LNCAP (cell line): ENCODE measurements around the gene S100A2.

Source experiments
- TF ChIP-seq, protein P1 (sequence below): fragments of 450-650 bp; IDR thresholded peaks from 2 replicates; pipeline ENCODE4 v1.5.1; 2017; ENCODE audit warnings: mild to moderate bottlenecking

Gene S100A2

DNA sequence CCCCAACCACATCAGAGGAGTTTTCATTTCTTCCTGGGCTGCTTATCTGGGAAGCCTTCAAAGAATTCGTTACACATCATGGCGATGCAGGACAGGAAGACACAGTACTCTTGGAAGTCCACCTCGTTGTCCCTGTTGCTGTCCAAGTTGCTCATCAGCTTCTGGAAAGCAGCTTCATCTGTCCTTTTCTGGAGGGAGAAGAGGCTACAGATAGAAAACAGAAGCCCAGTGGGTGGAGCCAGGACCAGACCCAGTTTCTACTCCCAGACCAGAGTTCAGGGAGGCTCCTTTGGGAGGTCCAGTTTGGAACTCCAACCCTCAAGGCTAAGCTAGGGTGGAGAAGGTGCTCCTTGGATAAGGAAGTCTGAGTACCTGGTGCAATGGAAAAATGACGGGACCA lies 21.9 kb downstream of the S100A2 start:
- TF ChIP-seq, protein P1, sequence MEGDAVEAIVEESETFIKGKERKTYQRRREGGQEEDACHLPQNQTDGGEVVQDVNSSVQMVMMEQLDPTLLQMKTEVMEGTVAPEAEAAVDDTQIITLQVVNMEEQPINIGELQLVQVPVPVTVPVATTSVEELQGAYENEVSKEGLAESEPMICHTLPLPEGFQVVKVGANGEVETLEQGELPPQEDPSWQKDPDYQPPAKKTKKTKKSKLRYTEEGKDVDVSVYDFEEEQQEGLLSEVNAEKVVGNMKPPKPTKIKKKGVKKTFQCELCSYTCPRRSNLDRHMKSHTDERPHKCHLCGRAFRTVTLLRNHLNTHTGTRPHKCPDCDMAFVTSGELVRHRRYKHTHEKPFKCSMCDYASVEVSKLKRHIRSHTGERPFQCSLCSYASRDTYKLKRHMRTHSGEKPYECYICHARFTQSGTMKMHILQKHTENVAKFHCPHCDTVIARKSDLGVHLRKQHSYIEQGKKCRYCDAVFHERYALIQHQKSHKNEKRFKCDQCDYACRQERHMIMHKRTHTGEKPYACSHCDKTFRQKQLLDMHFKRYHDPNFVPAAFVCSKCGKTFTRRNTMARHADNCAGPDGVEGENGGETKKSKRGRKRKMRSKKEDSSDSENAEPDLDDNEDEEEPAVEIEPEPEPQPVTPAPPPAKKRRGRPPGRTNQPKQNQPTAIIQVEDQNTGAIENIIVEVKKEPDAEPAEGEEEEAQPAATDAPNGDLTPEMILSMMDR: no peak

DNA sequence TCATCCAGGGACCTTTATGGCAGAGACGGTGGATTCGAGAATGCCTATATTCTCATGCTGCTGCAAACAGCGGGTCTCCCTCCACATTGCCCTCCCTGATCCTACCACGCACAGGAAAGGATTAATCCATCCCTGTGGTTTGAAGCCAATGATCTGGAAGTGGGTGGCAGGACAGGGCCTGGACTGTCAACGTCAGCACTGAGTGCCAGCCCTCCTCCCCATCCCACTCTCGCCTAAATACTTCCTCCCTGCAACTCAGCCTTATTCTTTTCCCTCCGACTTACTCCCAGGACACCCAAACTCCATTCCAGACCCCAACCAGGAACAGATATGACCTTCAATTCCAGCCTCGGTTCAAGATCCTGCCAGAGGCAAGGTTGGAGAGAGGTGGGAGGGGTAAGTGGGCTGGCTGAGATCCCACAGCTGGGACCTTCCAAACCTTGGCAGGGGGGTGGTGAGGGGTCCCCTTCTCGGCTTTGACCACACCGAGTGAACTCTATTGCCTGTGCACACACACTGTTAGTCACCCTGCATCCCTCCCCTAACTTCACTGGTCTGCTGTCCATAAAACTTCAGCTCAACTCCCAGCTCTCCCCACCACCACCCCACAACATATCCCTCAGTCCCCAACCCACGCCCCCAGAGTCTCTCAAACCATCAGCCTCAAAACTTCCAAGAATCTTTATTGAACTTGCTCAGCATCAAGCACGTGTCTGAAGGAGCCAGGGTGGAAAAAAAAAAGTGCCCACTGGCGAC lies 22.5 kb downstream of the S100A2 start:
- TF ChIP-seq, protein P1: no peak

DNA sequence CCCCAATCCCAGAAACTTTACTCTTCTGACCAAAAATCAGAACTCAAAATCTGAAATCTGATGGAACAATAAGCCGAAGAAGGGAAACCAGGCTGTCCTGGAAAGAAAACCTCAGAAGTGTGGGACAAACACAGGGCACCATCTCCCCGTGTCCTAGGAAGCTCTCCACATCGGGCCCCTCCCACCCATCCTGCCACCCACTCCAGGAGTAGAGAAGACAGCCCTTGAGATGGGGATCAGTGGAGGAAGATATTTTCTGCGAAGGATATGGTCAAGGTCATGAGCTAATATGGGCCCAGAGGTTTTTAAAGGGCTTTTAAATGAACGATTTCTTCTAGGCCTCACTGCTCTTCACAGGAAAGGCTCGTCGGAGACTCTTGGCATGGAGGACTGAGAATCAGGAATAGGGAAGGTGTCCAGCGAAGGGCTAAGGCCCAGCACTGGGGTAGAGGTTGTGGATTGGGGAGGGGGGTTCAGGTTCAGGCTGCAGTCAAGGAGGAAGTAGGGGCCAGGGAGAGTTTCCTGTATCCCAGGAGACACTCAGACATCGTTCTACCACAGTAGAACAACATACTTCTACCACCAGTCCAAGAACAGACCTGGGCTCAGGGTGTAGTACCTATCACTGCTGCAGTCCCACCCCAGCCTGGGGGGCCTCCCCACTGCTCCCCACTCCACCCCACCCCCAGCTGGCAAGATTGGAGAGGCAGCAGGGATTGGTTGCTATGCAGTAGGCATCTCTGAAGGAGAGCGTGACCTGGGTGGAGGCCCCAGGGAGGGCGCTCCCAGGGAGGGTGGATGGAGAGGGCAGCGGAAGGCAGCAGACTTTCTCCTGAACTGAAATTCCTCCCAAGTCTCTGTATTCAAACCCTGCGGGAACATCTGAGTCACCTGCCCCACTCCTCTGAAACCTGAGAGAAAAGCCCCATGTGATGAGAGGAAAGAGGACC lies 23.7 kb downstream of the S100A2 start:
- TF ChIP-seq, protein P1: no peak

DNA sequence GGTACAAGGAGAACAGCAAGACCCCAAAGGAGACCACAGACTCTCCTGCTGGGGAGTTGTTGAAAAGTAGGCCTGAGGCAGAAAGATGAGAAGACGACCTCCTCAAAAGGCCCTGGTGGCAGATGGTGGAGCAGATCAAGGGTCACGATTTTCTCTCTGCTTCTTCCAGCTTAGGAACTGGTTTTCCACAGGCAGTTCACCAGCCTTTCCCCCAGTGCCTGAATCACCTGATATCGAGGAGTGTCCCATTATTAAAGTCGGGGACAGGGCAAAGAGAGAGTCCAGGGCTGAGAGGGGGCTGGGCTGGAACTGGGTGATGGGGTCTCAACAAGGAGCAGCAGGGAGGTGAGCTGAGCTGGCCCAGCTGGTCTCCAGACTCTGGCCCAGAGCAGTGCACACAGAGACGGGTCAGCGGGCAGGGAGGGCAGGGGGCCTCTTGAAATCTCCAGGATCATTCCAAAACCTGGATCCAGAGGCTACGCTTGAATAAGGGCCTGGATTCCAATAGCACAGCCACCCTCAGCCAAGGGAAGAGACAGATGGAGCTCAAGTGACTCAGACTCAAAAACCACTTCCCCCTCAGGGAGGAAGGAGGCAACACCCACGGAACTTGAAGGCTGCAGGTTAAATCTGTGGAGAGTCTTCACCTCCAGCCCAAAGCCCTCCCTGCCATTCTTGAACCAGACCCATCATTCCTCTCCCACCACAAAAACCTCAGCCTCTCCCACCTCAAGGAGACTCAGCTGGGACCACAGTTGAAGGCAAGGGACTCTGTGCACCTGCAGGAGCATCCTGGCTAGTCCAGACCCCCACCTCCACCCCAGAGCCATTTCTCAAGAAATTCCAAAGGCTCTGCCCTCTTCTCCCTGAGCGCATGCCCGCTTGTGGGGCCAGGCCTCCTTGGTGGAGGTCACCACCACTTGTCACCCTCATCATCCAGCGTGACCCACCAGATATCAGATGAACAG lies 25.0 kb downstream of the S100A2 start, which contains the start of gene S100A5:
TSS of gene S100A5 (minus strand) at position 541 of the 968 bp plus-strand sequence. CDS start 743 bp downstream, outside the sequence.
- TF ChIP-seq, protein P1: no peak

DNA sequence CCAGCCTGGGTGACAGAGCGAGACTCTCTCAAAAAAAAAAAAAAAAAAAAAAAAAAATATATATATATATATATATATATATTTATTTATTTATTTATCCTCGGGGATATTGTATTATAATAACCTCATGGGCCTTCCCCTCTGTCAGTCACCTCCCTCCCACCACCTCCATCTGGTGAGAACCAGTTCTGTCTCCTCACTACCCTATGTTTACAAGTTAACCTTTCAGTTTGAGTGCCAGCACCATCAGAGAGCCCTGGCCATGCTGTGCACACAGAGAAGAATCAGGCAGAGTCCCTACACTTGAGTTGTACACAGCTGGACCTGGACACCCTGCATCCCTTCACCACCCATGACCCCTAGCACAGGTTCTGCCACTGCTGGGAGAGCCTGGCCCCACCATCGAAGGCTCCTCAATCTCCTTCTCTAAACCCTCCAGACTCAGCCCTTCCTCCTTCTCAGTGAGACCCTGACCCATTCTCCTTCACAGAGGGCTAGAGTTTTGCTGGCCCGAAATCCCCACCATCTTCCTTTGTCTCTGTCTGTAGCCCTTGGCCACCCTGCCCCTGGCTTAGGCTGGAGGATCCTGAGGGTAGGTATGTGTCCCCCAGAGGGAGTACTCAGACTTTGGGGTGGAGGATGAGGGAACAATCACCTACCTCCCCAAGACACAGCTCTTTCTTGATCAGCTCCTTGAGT lies 26.1 kb downstream of the S100A2 start:
- TF ChIP-seq, protein P1: no peak

DNA sequence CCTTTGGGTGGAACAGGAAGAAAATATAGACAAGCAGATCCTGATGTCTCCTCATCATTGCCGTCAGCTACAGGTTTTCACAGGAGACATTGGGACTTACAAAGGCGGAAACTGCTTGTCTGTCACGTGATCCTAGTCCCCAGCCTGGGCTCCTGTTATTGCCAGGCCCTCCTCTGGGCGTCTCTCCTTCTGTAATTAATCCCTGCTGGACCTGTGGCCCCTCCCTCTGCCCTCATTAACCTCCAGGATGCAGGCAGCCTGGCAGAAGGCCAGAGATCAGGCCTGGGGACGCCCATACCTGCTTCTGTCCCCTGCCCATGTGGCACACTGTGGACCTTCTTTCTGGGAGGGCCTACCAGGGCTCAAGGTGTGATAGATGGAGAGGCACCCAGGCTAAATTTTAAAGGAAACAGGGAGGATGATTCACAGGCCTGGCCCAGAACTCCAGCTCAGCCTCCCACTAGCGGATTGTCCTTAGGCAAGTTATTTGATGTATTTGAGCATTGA lies 27.3 kb downstream of the S100A2 start:
- TF ChIP-seq, protein P1: no peak
